ENCODE measurements around the gene SEMA5A.

DNA sequence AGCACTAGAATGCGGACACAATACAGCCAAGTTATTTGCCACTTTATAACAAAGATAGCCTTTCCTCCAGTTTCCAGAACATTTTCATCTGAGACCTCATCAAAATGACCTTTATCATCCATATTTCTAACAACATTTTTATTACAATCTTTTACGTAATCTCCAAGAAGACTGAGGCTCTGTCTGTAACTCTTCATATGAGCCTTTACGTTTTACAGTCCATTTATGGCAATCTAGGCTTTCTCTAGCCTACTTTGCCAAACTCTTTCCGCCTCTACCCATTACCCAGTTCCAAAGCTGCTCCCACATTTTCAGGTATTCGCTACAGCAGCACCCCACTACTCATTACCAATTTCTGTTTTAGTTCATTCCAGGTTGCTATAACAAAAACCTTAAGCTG is 8.2 kb upstream of the SEMA5A start:
- TF ChIP-seq CTCF (IDR thresholded peaks at IDR 0.05) (no peak), EZH2 (IDR thresholded peaks at IDR 0.05; ENCODE audit: borderline replicate concordance, insufficient read depth, low read depth, low read length, poor library complexity, severe bottlenecking) (no peak)

Data from B cell (primary cell).